IMR-90 (cell line): Measurements from ENCODE around the gene MAML2. TPM values are rescaled to one million over a fixed set of nuclear protein-coding genes. Genes with fewer than 3 reads are reported as not detected.

ENCODE experiments used
- ATAC-seq: fragments of 200-7000 bp; cut with Tn5 transposase; 2 replicates; pipeline ENCODE4 v1.9.1; 2020; ENCODE audit warnings: low read depth, mild to moderate bottlenecking, moderate library complexity
- BruUV-seq: library from RNA; stranded (reverse); fragments of 400-500 nt; replicated peaks from 2 replicates; lab custom pipeline; 2021; lab: Mats Ljungman, UMichigan
- CTCF ChIA-PET: fragments of 300-600 bp; formaldehyde crosslinking; extraction: SDS; loops from one replicate; lab custom pipeline; 2021; ENCODE audit warnings: antibody characterized with exemption; lab: Yijun Ruan, JAX
- POLR2A ChIA-PET: fragments of 300-600 bp; sonication (Branson Sonifier 250); formaldehyde crosslinking; loops from one replicate; lab custom pipeline; 2022; ENCODE audit warnings: antibody characterized with exemption; ENCODE audit not compliant: unreplicated experiment; lab: Charles Lee
- DNase-seq: peaks from one replicate; pipeline ENCODE4 v3.0.0; 2013
- H2AFZ ChIP-seq: replicated peaks from 2 replicates; pipeline ENCODE3; 2013; ENCODE audit warnings: low read length, mild to moderate bottlenecking; ENCODE audit not compliant: poor library complexity
- H2AK5ac ChIP-seq: 2 replicates; pipeline ENCODE4 v1.6.1; 2013; ENCODE audit warnings: low read depth, low read length, inconsistent platforms
- H2AK9ac ChIP-seq: replicated peaks from 2 replicates; pipeline ENCODE3; 2013; ENCODE audit warnings: mild to moderate bottlenecking, low read depth, low read length, moderate library complexity; ENCODE audit not compliant: poor library complexity
- H2BK120ac ChIP-seq: 2 replicates; pipeline ENCODE4 v1.6.1; 2013; ENCODE audit warnings: low read depth, low read length, inconsistent platforms
- H2BK15ac ChIP-seq: 3 replicates; pipeline ENCODE4 v1.6.1; 2013; ENCODE audit warnings: low read depth, low read length, inconsistent platforms
- H2BK20ac ChIP-seq: 2 replicates; pipeline ENCODE4 v1.6.1; 2013; ENCODE audit warnings: low read depth, mild to moderate bottlenecking, inconsistent platforms, low read length, moderate library complexity
- H2BK5ac ChIP-seq: 2 replicates; pipeline ENCODE4 v1.6.1; 2013; ENCODE audit warnings: mild to moderate bottlenecking, low read depth, low read length, inconsistent platforms; ENCODE audit not compliant: poor library complexity, severe bottlenecking
- H3K14ac ChIP-seq: replicated peaks from 2 replicates; pipeline ENCODE4 v1.6.1; 2013; ENCODE audit warnings: low read depth, low read length, inconsistent platforms
- H3K18ac ChIP-seq: 2 replicates; pipeline ENCODE4 v1.6.1; 2013; ENCODE audit warnings: low read depth, low read length, control low read depth
- H3K23ac ChIP-seq: 2 replicates; pipeline ENCODE4 v1.6.1; 2013; ENCODE audit warnings: low read depth, low read length, inconsistent platforms
- H3K27ac ChIP-seq: 2 replicates; pipeline ENCODE4 v1.5.1; 2013; ENCODE audit warnings: mild to moderate bottlenecking, control low read depth, low read length; ENCODE audit not compliant: insufficient read depth
- H3K27me3 ChIP-seq: 2 replicates; pipeline ENCODE4 v1.6.1; 2013; ENCODE audit warnings: low read length; ENCODE audit not compliant: control insufficient read depth, insufficient read depth
- H3K36me3 ChIP-seq: 2 replicates; pipeline ENCODE4 v1.6.1; 2013; ENCODE audit warnings: low read length, mixed read lengths; ENCODE audit not compliant: control insufficient read depth, insufficient read depth
- H3K4ac ChIP-seq: 2 replicates; pipeline ENCODE4 v1.6.1; 2013; ENCODE audit warnings: low read depth, low read length, inconsistent platforms
- H3K4me1 ChIP-seq: 2 replicates; pipeline ENCODE4 v1.6.1; 2013; ENCODE audit warnings: low read length, mixed read lengths; ENCODE audit not compliant: control insufficient read depth, insufficient read depth
- H3K4me2 ChIP-seq: 2 replicates; pipeline ENCODE4 v1.6.1; 2013; ENCODE audit warnings: low read depth, mild to moderate bottlenecking, control low read depth, low read length, moderate library complexity
- H3K4me3 ChIP-seq: 2 replicates; pipeline ENCODE4 v1.5.1; 2013; ENCODE audit warnings: low read depth, mild to moderate bottlenecking, control low read depth, low read length, moderate library complexity; ENCODE audit not compliant: insufficient read depth
- H3K56ac ChIP-seq: 2 replicates; pipeline ENCODE4 v1.6.1; 2013; ENCODE audit warnings: low read length, inconsistent platforms; ENCODE audit not compliant: insufficient read depth; ENCODE audit errors: extremely low read depth
- H3K79me1 ChIP-seq, 2 experiments: 2 replicates each; pipeline ENCODE4 v1.6.1; 2013; ENCODE audit warnings: low read length in 2 of 2, inconsistent platforms in 1 of 2, low read depth in 1 of 2
- H3K9ac ChIP-seq: 2 replicates; pipeline ENCODE4 v1.6.1; 2013; ENCODE audit warnings: low read depth, low read length, control low read depth
- H3K9me1 ChIP-seq: 2 replicates; pipeline ENCODE4 v1.6.1; 2013; ENCODE audit warnings: low read length, inconsistent platforms; ENCODE audit not compliant: insufficient read depth
- H3K9me3 ChIP-seq: 2 replicates; pipeline ENCODE4 v1.6.1; 2013; ENCODE audit warnings: low read length; ENCODE audit not compliant: control insufficient read depth, insufficient read depth
- H4K20me1 ChIP-seq: 2 replicates; pipeline ENCODE4 v1.6.1; 2013; ENCODE audit warnings: low read length, inconsistent platforms; ENCODE audit not compliant: insufficient read depth
- H4K5ac ChIP-seq: 2 replicates; pipeline ENCODE4 v1.6.1; 2013; ENCODE audit warnings: mild to moderate bottlenecking, low read depth, low read length, control low read depth
- H4K8ac ChIP-seq, 2 experiments: 2 replicates each; pipeline ENCODE4 v1.6.1; 2013; ENCODE audit warnings: low read depth in 2 of 2, low read length in 2 of 2, control low read depth in 1 of 2, inconsistent platforms in 1 of 2
- H4K91ac ChIP-seq: 2 replicates; pipeline ENCODE4 v1.6.1; 2013; ENCODE audit warnings: low read depth, low read length, inconsistent platforms; ENCODE audit not compliant: insufficient read depth
- BHLHE40 ChIP-seq: fragments of 150-350 bp; IDR thresholded peaks from 2 replicates; pipeline ENCODE4 v1.6.1; 2016; ENCODE audit warnings: mild to moderate bottlenecking, low read depth, low read length
- CEBPB ChIP-seq: IDR thresholded peaks from 2 replicates; pipeline ENCODE4 v1.6.1; 2012; ENCODE audit warnings: low read depth, low read length, improper control_type of control experiment
- CHD1 ChIP-seq: IDR thresholded peaks from 2 replicates; pipeline ENCODE4 v1.6.1; 2012; ENCODE audit warnings: low read depth, low read length, improper control_type of control experiment
- FOS ChIP-seq: fragments of 150-350 bp; IDR thresholded peaks from 2 replicates; pipeline ENCODE4 v1.6.1; 2016; ENCODE audit warnings: low read depth, low read length
- MAFK ChIP-seq: IDR thresholded peaks from 2 replicates; pipeline ENCODE4 v1.6.1; 2012; ENCODE audit warnings: low read depth, low read length, improper control_type of control experiment
- MAZ ChIP-seq: IDR thresholded peaks from 2 replicates; pipeline ENCODE4 v1.6.1; 2012; ENCODE audit warnings: low read depth, mild to moderate bottlenecking, low read length, improper control_type of control experiment, moderate library complexity, borderline replicate concordance
- MXI1 ChIP-seq: IDR thresholded peaks from 2 replicates; pipeline ENCODE4 v1.6.1; 2012; ENCODE audit warnings: low read depth, mild to moderate bottlenecking, low read length, moderate library complexity, borderline replicate concordance
- NFE2L2 ChIP-seq: fragments of 150-350 bp; IDR thresholded peaks from 2 replicates; pipeline ENCODE4 v1.6.1; 2016; ENCODE audit warnings: low read depth, mild to moderate bottlenecking, low read length
- POLR2A ChIP-seq: IDR thresholded peaks from 2 replicates; pipeline ENCODE4 v1.6.1; 2012; ENCODE audit warnings: mild to moderate bottlenecking, low read depth, low read length
- RAD21 ChIP-seq: IDR thresholded peaks from 2 replicates; pipeline ENCODE4 v1.6.1; 2012; ENCODE audit warnings: low read length, improper control_type of control experiment
- RCOR1 ChIP-seq: IDR thresholded peaks from 2 replicates; pipeline ENCODE4 v1.6.1; 2012; ENCODE audit warnings: mild to moderate bottlenecking, low read length, improper control_type of control experiment; ENCODE audit not compliant: insufficient replicate concordance
- RFX5 ChIP-seq: IDR thresholded peaks from 2 replicates; pipeline ENCODE4 v1.8.0; 2012; ENCODE audit warnings: low read depth, mild to moderate bottlenecking, low read length, moderate library complexity
- SMC3 ChIP-seq: fragments of 150-350 bp; IDR thresholded peaks from 2 replicates; pipeline ENCODE4 v1.6.1; 2016; ENCODE audit warnings: low read depth, mild to moderate bottlenecking, antibody characterized with exemption, low read length, moderate library complexity
- WGBS, 2 experiments: methylation state at CpG; one replicate each; pipeline versions ENCODE4 v1.1.5 to v1.1.7; 2013; ENCODE audit warnings: missing lambda C conversion rate in 2 of 2; ENCODE audit not compliant: insufficient read length in 1 of 2; ENCODE audit errors: extremely low coverage in 2 of 2; 5-methylcytosine and 5-hydroxymethylcytosine counted together
- dilution Hi-C: fragments of 300-500 bp; cut with HindIII; formaldehyde crosslinking; loops from one replicate; pipeline ENCODE4 v1.14.3; 2018; ENCODE audit warnings: low sequenced_read_pairs; ENCODE audit not compliant: unreplicated experiment
- in situ Hi-C: fragments of 300-500 bp; cut with MboI; formaldehyde crosslinking; loops from 3 replicates; pipeline ENCODE4 v1.14.3; 2019; ENCODE audit warnings: low sequenced_read_pairs, inconsistent platforms, mixed read lengths
- intact Hi-C: fragments of 100-400 bp; cut with micrococcal nuclease; formaldehyde crosslinking; loops from 2 replicates; pipeline ENCODE4 v1.10.0; 2022
- polyA plus RNA-seq, 3 experiments: library from polyadenylated mRNA; depleted of rRNA; stranded (reverse); fragments of >200 nt; gene quantifications; 2 replicates each; pipeline ENCODE4 v1.2.3, GENCODE V29; 2012; ENCODE audit warnings: low replicate concordance in 1 of 3
- total RNA-seq: library from RNA; depleted of rRNA; stranded (reverse); fragments of >200 nt; gene quantifications from 2 replicates; pipeline ENCODE4 v1.2.3, GENCODE V29; 2012
- TF ChIP-seq, protein P1 (sequence below): fragments of 150-350 bp; IDR thresholded peaks from 2 replicates; pipeline ENCODE4 v1.6.1; 2016; ENCODE audit warnings: low read depth, mild to moderate bottlenecking, low read length, moderate library complexity, borderline replicate concordance
- TF ChIP-seq, protein P2 (sequence below): fragments of 150-350 bp; IDR thresholded peaks from 2 replicates; pipeline ENCODE4 v1.6.1; 2017; ENCODE audit warnings: mild to moderate bottlenecking, antibody characterized with exemption, low read length, low read depth

MAML2 gene
- total and polyA plus RNA-seq, 2 of the 4 experiments (the other 2 are of a cell fraction), result 15.0 to 19.5 TPM

DNA sequence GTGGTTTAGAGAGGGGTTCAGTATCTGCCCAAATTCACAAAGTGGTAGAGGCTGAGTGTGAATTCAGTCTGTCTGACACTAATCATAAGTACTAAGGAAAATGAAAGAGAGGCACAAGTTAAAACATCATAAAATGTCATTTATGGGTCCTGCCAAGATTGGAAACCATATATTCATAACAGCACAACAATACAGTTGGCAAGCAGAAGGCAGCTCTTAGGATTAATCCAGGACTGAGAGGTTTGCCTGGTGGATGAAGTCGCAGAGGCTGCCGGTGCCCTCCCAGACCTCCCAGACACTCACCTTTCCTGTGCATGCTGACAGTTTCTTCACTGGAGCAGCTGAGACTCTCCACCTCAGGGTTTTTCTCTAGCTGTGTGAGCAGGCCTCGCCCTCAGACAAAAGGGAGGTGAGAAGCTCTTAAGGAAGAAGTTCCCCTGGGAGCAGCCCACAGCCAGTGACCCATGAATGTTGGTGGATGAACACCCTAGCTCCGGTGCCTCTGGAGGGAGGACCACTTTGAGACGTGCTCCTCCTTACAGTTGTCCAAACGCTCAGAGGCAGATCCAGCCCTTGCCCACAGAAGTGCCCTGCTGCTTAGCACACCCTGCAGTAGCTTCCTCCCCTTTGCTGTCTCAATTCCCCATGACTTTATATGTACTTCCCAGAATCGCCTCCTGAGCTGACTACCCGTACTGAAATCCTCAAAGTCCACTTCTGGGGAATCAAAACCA is 43.7 kb downstream of the MAML2 start:
- H3K9me3 ChIP-seq, result no peaks in the 10 kb centered on the region
- H3K4me1 ChIP-seq, result peaks cover 6% of the 10 kb centered on the region
- BruUV-seq, result no TSS peak
- H4K8ac ChIP-seq, result peak overlapping the region in 1 of 2 experiments; percentile 10; a peak in 1 of 4 replicates
- no peak overlapping the region for H4K5ac ChIP-seq
- no peak overlapping the region for H2BK20ac ChIP-seq
- H3K14ac ChIP-seq, result 0 out of 2 replicates have a peak overlapping the region, but pooled peaks have one; percentile 8
- intact Hi-C loops (no loop called here), in situ Hi-C loops (no loop called here), dilution Hi-C loops (no loop called here)
- H3K9ac ChIP-seq, result no peak overlapping the region
- H2BK5ac ChIP-seq, result no peak overlapping the region
- peaks cover 22% of the 10 kb centered on the region for H3K9me1 ChIP-seq
- no peak overlapping the region for H2AFZ ChIP-seq
- H3K4me2 ChIP-seq, result no peak overlapping the region
- no peak overlapping the region for H3K18ac ChIP-seq
- DNase-seq (no peak), ATAC-seq (no peak)
- H3K27me3 ChIP-seq, result no peaks in the 10 kb centered on the region
- ChIA-PET CTCF (interaction anchor here (0.6 kb wide), 1 partner anchor 244 kb away, joined by 3 read pairs; no protein-coding TSS in a partner anchor), POLR2A (interaction anchor here (0.6 kb wide), 1 partner anchor 465 kb away, joined by 4 read pairs; no protein-coding TSS in a partner anchor)
- H3K4ac ChIP-seq, result no peak overlapping the region
- H3K56ac ChIP-seq, result no peak overlapping the region
- peak overlapping the region; percentile 4; the same call in 1 of the 2 replicates for H4K91ac ChIP-seq
- H4K20me1 ChIP-seq, result peaks cover 17% of the 10 kb centered on the region; the same call in 1 of the 2 replicates
- no peak overlapping the region for H3K27ac ChIP-seq
- H2AK9ac ChIP-seq, result no peak overlapping the region
- H3K79me1 ChIP-seq, result peaks cover 38 to 66% of the 10 kb centered on the region in 2 experiments
- H3K23ac ChIP-seq, result no peak overlapping the region
- H2AK5ac ChIP-seq, result peak overlapping the region; percentile 46
- no peak overlapping the region for H3K4me3 ChIP-seq
- H2BK15ac ChIP-seq, result no peak overlapping the region
- 0 out of 2 replicates have a peak, but pooled peaks cover 1% of the 10 kb centered on the region for H3K36me3 ChIP-seq
- WGBS, 2 experiments, result no CpG with 5 or more reads among the region's 8 CpGs
- no peak overlapping the region for H2BK120ac ChIP-seq
- no peak for TF ChIP-seq MAZ
- TF ChIP-seq FOS, result no peak
- TF ChIP-seq, protein P1, sequence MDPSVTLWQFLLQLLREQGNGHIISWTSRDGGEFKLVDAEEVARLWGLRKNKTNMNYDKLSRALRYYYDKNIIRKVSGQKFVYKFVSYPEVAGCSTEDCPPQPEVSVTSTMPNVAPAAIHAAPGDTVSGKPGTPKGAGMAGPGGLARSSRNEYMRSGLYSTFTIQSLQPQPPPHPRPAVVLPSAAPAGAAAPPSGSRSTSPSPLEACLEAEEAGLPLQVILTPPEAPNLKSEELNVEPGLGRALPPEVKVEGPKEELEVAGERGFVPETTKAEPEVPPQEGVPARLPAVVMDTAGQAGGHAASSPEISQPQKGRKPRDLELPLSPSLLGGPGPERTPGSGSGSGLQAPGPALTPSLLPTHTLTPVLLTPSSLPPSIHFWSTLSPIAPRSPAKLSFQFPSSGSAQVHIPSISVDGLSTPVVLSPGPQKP, result no peak
- no peak for TF ChIP-seq SMC3
- TF ChIP-seq, protein P2, sequence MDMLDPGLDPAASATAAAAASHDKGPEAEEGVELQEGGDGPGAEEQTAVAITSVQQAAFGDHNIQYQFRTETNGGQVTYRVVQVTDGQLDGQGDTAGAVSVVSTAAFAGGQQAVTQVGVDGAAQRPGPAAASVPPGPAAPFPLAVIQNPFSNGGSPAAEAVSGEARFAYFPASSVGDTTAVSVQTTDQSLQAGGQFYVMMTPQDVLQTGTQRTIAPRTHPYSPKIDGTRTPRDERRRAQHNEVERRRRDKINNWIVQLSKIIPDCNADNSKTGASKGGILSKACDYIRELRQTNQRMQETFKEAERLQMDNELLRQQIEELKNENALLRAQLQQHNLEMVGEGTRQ, result no peak
- no peak for TF ChIP-seq RCOR1
- TF ChIP-seq CEBPB, result no peak
- no peak for TF ChIP-seq RFX5
- no peak for TF ChIP-seq POLR2A
- no peak for TF ChIP-seq NFE2L2
- TF ChIP-seq RAD21, result no peak
- no peak for TF ChIP-seq BHLHE40
- no peak for TF ChIP-seq CHD1
- TF ChIP-seq MAFK, result no peak
- TF ChIP-seq MXI1, result no peak
